GM12878 (cell line): Measurements from ENCODE around the gene ADAP1.

Source experiments
- BHLHE40 ChIP-seq, 2 experiments: fragments of 450-650 bp in 1 of 2; IDR thresholded peaks; 2 replicates each; pipeline ENCODE4 v1.6.1; 2011 to 2017; ENCODE audit warnings: low read depth in 2 of 2, borderline replicate concordance in 1 of 2, improper control_type of control experiment in 1 of 2, low read length in 1 of 2, mild to moderate bottlenecking in 1 of 2
- BMI1 ChIP-seq: fragments of 450-650 bp; IDR thresholded peaks from 2 replicates; pipeline ENCODE4 v1.6.1; 2016; ENCODE audit warnings: mild to moderate bottlenecking, moderate library complexity, borderline replicate concordance
- CBX5 ChIP-seq: sonication (generic); IDR thresholded peaks from 2 replicates; pipeline ENCODE4 v1.6.1; 2016; ENCODE audit warnings: low read depth, moderate library complexity, mild to moderate bottlenecking, inconsistent platforms
- HDAC6 ChIP-seq: fragments of 200-600 bp; sonication (generic); IDR thresholded peaks from one replicate; pipeline ENCODE4 v1.8.0; 2017; ENCODE audit warnings: antibody characterized with exemption; ENCODE audit not compliant: unreplicated experiment
- NBN ChIP-seq: fragments of 450-650 bp; IDR thresholded peaks from 2 replicates; pipeline ENCODE4 v1.6.1; 2016
- NFIC ChIP-seq: IDR thresholded peaks from 2 replicates; pipeline ENCODE4 v1.6.1; 2012; ENCODE audit warnings: low read depth, mild to moderate bottlenecking, inconsistent platforms, low read length, moderate library complexity
- NR2F1 ChIP-seq: fragments of 450-650 bp; conservative IDR thresholded peaks from 2 replicates; pipeline ENCODE4 v1.6.1; 2017; ENCODE audit warnings: mild to moderate bottlenecking
- POLR2A ChIP-seq: IDR thresholded peaks from 2 replicates; pipeline ENCODE4 v1.6.1; 2011; ENCODE audit warnings: low read depth, mild to moderate bottlenecking, low read length
- RELA ChIP-seq: fragments of 450-650 bp; IDR thresholded peaks from 2 replicates; pipeline ENCODE4 v1.8.0; 2014; ENCODE audit warnings: borderline replicate concordance; ENCODE audit not compliant: partially characterized antibody
- SREBF1 ChIP-seq: IDR thresholded peaks from 2 replicates; pipeline ENCODE4 v1.6.1; 2012; ENCODE audit warnings: mild to moderate bottlenecking, low read length
- SUZ12 ChIP-seq: fragments of 200-600 bp; sonication (generic); IDR thresholded peaks from one replicate; pipeline ENCODE4 v1.6.1; 2018; ENCODE audit warnings: antibody characterized with exemption, mild to moderate bottlenecking; ENCODE audit not compliant: unreplicated experiment
- YY1 ChIP-seq: IDR thresholded peaks from 2 replicates; pipeline ENCODE4 v1.6.1; 2011; ENCODE audit warnings: low read depth, mild to moderate bottlenecking, low read length
- TF ChIP-seq, protein P1 (sequence below), 3 experiments: IDR thresholded peaks in 2 of 3; conservative IDR thresholded peaks in 1 of 3; 2 replicates each; pipeline ENCODE4 v1.5.1; 2011; ENCODE audit warnings: low read depth in 3 of 3, low read length in 3 of 3, mild to moderate bottlenecking in 3 of 3, control low read depth in 2 of 3, moderate library complexity in 2 of 3, inconsistent platforms in 1 of 3, mixed read lengths in 1 of 3; ENCODE audit not compliant: control insufficient read depth in 2 of 3, insufficient read depth in 1 of 3; ENCODE audit errors: extremely low read depth in 1 of 3
- TF ChIP-seq, protein P2 (sequence below): fragments of 450-650 bp; formaldehyde crosslinking; IDR thresholded peaks from 2 replicates; pipeline ENCODE4 v1.4.0; 2020; ENCODE audit warnings: mild to moderate bottlenecking, moderate library complexity

DNA sequence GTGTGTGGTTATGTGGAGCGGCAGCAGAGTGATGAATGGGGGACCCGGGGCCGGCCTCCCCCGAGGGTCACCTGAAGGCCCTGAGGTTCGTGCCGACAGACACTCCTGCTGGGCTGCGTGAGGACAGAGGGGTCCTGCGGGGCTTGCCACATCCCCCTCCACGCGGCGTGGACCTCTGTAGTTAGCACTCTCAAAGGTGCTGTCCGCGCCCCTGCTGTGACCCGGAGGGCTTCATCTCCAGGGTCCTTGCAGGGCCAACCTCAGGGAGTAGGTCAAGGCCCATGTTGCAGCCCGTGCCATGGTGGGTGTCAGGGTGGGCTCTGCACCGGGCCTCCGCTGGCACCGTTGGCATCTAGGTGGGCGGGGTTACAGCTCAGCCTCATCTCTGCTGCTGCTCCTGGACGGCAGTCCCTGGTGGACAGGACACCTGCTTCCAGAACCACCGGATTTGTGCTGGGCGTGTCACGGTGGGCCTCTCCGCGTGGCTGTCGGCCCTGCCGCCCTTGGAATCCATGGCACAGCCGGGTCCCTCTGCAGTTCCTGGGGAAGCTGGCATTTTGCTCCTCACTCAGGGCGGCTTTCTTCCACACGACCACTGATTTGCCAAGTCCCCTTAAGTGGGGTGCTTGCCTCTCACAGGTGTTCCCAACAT lies 97.9 kb downstream of the ADAP1 start:
- TF ChIP-seq NFIC (no peak), SREBF1 (no peak), POLR2A (no peak), YY1 (no peak), NR2F1 (no peak), BHLHE40 (IDR thresholded peaks at IDR 0.05; ENCODE audit: borderline replicate concordance in 1 of 2, low read depth in 2 of 2, low read length in 1 of 2) (no peak), NBN (no peak), CBX5 (no peak), BMI1 (no peak), HDAC6 (no peak), SUZ12 (no peak), RELA (no peak)
- TF ChIP-seq, protein P1, sequence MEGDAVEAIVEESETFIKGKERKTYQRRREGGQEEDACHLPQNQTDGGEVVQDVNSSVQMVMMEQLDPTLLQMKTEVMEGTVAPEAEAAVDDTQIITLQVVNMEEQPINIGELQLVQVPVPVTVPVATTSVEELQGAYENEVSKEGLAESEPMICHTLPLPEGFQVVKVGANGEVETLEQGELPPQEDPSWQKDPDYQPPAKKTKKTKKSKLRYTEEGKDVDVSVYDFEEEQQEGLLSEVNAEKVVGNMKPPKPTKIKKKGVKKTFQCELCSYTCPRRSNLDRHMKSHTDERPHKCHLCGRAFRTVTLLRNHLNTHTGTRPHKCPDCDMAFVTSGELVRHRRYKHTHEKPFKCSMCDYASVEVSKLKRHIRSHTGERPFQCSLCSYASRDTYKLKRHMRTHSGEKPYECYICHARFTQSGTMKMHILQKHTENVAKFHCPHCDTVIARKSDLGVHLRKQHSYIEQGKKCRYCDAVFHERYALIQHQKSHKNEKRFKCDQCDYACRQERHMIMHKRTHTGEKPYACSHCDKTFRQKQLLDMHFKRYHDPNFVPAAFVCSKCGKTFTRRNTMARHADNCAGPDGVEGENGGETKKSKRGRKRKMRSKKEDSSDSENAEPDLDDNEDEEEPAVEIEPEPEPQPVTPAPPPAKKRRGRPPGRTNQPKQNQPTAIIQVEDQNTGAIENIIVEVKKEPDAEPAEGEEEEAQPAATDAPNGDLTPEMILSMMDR (IDR thresholded peaks at IDR 0.05 in 2 of 3, conservative IDR thresholded peaks at IDR 0.05 in 1 of 3; ENCODE audit: control insufficient read depth in 2 of 3, extremely low read depth in 1 of 3, insufficient read depth in 1 of 3, low read depth in 3 of 3, low read length in 3 of 3): no peak
- TF ChIP-seq, protein P2, sequence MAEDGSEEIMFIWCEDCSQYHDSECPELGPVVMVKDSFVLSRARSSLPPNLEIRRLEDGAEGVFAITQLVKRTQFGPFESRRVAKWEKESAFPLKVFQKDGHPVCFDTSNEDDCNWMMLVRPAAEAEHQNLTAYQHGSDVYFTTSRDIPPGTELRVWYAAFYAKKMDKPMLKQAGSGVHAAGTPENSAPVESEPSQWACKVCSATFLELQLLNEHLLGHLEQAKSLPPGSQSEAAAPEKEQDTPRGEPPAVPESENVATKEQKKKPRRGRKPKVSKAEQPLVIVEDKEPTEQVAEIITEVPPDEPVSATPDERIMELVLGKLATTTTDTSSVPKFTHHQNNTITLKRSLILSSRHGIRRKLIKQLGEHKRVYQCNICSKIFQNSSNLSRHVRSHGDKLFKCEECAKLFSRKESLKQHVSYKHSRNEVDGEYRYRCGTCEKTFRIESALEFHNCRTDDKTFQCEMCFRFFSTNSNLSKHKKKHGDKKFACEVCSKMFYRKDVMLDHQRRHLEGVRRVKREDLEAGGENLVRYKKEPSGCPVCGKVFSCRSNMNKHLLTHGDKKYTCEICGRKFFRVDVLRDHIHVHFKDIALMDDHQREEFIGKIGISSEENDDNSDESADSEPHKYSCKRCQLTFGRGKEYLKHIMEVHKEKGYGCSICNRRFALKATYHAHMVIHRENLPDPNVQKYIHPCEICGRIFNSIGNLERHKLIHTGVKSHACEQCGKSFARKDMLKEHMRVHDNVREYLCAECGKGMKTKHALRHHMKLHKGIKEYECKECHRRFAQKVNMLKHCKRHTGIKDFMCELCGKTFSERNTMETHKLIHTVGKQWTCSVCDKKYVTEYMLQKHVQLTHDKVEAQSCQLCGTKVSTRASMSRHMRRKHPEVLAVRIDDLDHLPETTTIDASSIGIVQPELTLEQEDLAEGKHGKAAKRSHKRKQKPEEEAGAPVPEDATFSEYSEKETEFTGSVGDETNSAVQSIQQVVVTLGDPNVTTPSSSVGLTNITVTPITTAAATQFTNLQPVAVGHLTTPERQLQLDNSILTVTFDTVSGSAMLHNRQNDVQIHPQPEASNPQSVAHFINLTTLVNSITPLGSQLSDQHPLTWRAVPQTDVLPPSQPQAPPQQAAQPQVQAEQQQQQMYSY (CRISPR knock-in tag): no peak
